ENCODE data around the gene SNUPN.
"Not testable (repeated sequence)": the region's sequence is repeated elsewhere in the genome, so short reads cannot be mapped to it uniquely, and the experiment has no call there.

Gene SNUPN

GRCh38 chr15:75578173-75578947 is 47.2 kb downstream of the SNUPN start:
- DNase-seq = no peak

- DNase-seq = no peak
These were observed 47.9 kb downstream of the SNUPN start for GRCh38 chr15:75577401-75578172.

DNA sequence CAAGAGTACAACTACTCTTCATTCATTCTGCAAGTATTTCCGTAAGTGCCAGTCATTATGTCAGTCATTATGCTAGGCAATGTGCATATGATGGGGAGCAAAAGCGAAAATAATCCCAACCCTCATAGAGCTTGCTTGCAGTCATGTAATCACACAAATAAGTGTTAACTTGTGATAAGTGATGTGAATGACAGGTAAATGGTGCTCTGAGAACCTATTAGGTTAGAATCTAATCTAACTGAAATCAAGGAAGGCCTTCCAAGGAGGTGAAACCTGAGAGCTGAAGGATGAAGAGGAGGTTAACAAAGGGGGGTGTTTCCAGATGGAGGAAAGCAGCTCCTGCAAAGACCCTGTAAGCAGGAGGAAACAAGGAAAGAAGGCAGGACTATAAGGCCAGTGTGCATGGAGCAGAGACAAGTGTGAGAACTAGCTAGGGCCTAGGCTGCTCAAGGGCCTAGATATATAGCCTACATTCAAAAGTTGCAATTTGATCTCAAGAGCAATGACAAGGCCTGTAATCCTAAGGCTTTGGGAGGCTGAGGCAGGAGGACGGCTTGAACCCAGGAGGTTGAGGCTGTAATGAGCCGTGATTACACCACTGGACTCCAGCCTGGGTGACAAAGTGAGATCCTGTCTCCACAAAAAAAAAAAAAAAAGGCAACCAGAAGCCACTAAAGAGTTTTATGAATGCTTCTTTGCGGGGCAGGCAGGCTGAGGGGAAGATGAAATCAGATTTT is 51.7 kb downstream of the SNUPN start:
- DNase-seq = no peak

- DNase-seq = no peak
These were observed 55.2 kb downstream of the SNUPN start for GRCh38 chr15:75570126-75570845.

GRCh38 chr15:75565062-75565970 is 60.2 kb downstream of the SNUPN start:
- DNase-seq = no peak

GRCh38 chr15:75561888-75562287 is 63.6 kb downstream of the SNUPN start:
- no peak for DNase-seq

GRCh38 chr15:75559360-75559759 is 66.2 kb downstream of the SNUPN start:
- not testable (repeated sequence) for DNase-seq

GRCh38 chr15:75558955-75559354 is 66.6 kb downstream of the SNUPN start:
- not testable (repeated sequence) for DNase-seq

GRCh38 chr15:75554717-75555116 is 70.8 kb downstream of the SNUPN start:
- DNase-seq = no peak

DNA sequence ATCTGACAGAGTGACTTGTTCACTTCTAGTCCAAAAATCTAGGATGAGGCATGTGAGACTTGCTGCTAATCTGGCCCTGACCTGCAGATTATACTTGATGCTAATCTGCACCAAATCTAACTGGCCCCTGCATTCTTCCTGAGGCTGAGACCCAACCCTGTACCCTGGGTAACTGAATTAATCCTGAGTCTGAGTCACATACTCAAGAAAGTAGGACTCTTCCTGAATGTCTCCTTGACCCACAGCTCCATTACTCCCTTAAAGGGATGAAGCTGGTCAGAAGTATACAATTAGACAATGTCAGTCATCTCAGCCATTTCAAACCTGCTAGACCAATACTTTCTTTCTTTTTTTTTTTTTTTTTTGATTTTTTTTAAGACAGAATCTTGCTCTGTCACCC is 71.9 kb downstream of the SNUPN start:
- no peak for DNase-seq

GRCh38 chr15:75551091-75551490 is 74.4 kb downstream of the SNUPN start:
- DNase-seq = no peak
